Fibroblast of villous mesenchyme (primary cell): ENCODE results near the gene SPSB4. TPM values are rescaled to one million over a fixed set of nuclear protein-coding genes. Genes with fewer than 3 reads are reported as not detected.

Experiments used
- DNase-seq: peaks from one replicate; pipeline ENCODE4 v3.0.0-alpha.2; 2010; ENCODE audit warnings: low read depth
- H3K4me3 ChIP-seq: 2 replicates; pipeline ENCODE4 v1.5.1; 2011; ENCODE audit warnings: low read depth, mild to moderate bottlenecking, low read length
- total RNA-seq: library from RNA; depleted of rRNA; stranded (reverse); fragments of >200 nt; gene quantifications from 2 replicates; pipeline ENCODE4 v1.2.3, GENCODE V29; 2012
- TF ChIP-seq, protein P1 (sequence below): IDR thresholded peaks from 2 replicates; pipeline ENCODE4 v1.5.1; 2012; ENCODE audit warnings: low read depth, mild to moderate bottlenecking, low read length; ENCODE audit not compliant: insufficient read depth

The SPSB4 gene
- total RNA-seq, 1 donor, result not detected

DNA sequence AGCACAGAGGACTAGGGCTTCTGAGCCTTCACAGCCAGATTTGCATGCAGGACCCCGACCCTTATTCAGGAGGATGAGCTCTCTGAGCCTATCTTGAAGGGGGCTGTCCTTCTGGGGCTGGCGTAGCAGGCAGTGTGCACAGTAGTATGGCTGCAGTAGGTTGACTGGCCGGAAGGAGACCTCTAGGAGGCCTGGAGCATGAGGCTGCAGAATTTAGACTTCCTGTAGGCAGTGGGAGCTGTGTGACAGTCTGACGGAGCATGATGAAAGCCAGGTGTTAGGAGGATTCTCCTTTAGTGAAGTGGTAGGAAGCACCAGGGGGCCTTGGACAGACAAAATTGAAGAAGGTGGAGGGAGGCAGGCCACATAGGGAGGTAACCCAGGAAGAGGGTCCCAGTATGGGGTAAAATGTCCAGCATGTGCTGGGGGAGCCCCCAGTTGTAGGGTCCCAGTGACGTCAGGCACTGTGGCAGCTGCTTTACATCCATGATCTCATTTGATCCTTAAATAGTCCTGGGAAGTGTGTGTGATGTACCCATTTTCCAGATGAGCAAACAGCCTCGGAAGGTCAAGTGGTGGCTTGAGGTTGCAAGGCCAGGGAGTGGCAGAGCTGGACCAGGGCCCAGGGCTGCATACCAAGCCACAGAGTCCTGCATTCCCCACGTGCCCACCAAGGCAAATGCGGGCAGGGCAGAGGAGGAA, 36.1 kb downstream of the SPSB4 start:
- TF ChIP-seq, protein P1, sequence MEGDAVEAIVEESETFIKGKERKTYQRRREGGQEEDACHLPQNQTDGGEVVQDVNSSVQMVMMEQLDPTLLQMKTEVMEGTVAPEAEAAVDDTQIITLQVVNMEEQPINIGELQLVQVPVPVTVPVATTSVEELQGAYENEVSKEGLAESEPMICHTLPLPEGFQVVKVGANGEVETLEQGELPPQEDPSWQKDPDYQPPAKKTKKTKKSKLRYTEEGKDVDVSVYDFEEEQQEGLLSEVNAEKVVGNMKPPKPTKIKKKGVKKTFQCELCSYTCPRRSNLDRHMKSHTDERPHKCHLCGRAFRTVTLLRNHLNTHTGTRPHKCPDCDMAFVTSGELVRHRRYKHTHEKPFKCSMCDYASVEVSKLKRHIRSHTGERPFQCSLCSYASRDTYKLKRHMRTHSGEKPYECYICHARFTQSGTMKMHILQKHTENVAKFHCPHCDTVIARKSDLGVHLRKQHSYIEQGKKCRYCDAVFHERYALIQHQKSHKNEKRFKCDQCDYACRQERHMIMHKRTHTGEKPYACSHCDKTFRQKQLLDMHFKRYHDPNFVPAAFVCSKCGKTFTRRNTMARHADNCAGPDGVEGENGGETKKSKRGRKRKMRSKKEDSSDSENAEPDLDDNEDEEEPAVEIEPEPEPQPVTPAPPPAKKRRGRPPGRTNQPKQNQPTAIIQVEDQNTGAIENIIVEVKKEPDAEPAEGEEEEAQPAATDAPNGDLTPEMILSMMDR, result no peak
- H3K4me3 ChIP-seq, result no peak overlapping the region
- no peak for DNase-seq

GRCh38 chr3:141087778-141088130, 36.6 kb downstream of the SPSB4 start:
- no peak overlapping the region for H3K4me3 ChIP-seq
- TF ChIP-seq, protein P1, result no peak

GRCh38 chr3:141089339-141090152, 38.4 kb downstream of the SPSB4 start:
- no peak for DNase-seq
- H3K4me3 ChIP-seq, result no peak overlapping the region
- TF ChIP-seq, protein P1, result no peak

More at GRCh38 chr3:141087778-141088130, 36.6 kb downstream of the SPSB4 start:
- no peak for DNase-seq

- DNase-seq, result no peak
- no peak overlapping the region for H3K4me3 ChIP-seq
- TF ChIP-seq, protein P1, result no peak
These were observed 40.3 kb downstream of the SPSB4 start for GRCh38 chr3:141091426-141091825.

- no peak for DNase-seq
- H3K4me3 ChIP-seq, result no peak overlapping the region
- TF ChIP-seq, protein P1, result no peak
These were observed 41.5 kb downstream of the SPSB4 start for GRCh38 chr3:141092663-141093062.

DNA sequence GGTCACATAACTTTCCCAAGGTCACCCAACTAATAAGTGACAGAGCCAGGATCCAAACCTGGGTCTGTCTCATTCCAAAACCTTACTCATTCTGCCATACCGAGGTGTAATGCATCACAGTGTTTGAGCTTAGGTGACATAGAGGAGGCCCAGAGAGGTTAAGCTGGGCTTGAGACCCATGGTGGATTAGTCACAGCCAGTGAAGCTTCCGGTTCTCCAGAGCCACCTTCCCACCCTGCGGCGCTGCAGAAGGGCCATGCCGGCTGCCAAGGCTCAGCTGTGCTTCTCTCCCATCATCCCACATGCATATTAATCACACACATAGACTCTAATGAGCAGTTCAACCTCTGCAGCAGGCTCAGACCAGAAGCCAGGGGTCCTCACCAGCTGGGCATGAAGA, 42.2 kb downstream of the SPSB4 start:
- no peak for DNase-seq
- H3K4me3 ChIP-seq, result no peak overlapping the region
- TF ChIP-seq, protein P1, result no peak
